HG02623 (cell line): Measurements from ENCODE around the gene GP1BA.
"Not testable (repeated sequence)": the region's sequence is repeated elsewhere in the genome, so short reads cannot be mapped to it uniquely, and the experiment has no call there.

ENCODE experiments used
- ATAC-seq: cut with Tn5 transposase; IDR thresholded peaks from one replicate; pipeline ENCODE4 v1.9.1; 2021; ENCODE audit warnings: moderate library complexity; ENCODE audit not compliant: unreplicated experiment

The GP1BA gene

GRCh38 chr17:4901108-4901647, 30.9 kb upstream of the GP1BA start:
- no peak for ATAC-seq

- ATAC-seq = no peak
These were observed 30.3 kb upstream of the GP1BA start for GRCh38 chr17:4901648-4902344.

GRCh38 chr17:4902540-4902939, 29.5 kb upstream of the GP1BA start:
- no peak for ATAC-seq

- no peak for ATAC-seq
These were observed 28.8 kb upstream of the GP1BA start, which contains the start of gene CHRNE for GRCh38 chr17:4903051-4903818. TSS of gene CHRNE (minus strand) at chr17:4903098. CDS start at chr17:4903063, 35 bp downstream.

GRCh38 chr17:4906642-4907041, 25.4 kb upstream of the GP1BA start:
- ATAC-seq = not testable (repeated sequence)

GRCh38 chr17:4908301-4908700, 23.8 kb upstream of the GP1BA start:
- ATAC-seq = no peak

- ATAC-seq = no peak
These were observed 23.2 kb upstream of the GP1BA start for GRCh38 chr17:4908711-4909496.

GRCh38 chr17:4913994-4914393, 18.1 kb upstream of the GP1BA start:
- ATAC-seq = no peak

- ATAC-seq = not testable (repeated sequence)
These were observed 17.5 kb upstream of the GP1BA start for GRCh38 chr17:4914551-4914950.

- no peak for ATAC-seq
These were observed 12.5 kb upstream of the GP1BA start for GRCh38 chr17:4919511-4920047.

- ATAC-seq = no peak
These were observed 11.6 kb upstream of the GP1BA start for GRCh38 chr17:4920351-4921048.

GRCh38 chr17:4921320-4921719, 10.8 kb upstream of the GP1BA start:
- ATAC-seq = no peak

GRCh38 chr17:4926577-4927335, 5.3 kb upstream of the GP1BA start:
- not testable (repeated sequence) for ATAC-seq

- ATAC-seq = no peak
These were observed 3.2 kb upstream of the GP1BA start for GRCh38 chr17:4928881-4929280.

GRCh38 chr17:4932756-4933155, 679 bp downstream of the GP1BA start:
- ATAC-seq = no peak

GRCh38 chr17:4933646-4934045, 1.6 kb downstream of the GP1BA start:
- ATAC-seq = no peak

- no peak for ATAC-seq
These were observed 2.3 kb downstream of the GP1BA start for GRCh38 chr17:4934173-4934979.

- ATAC-seq = no peak
These were observed 3.6 kb downstream of the GP1BA start for GRCh38 chr17:4935650-4936049.

- no peak for ATAC-seq
These were observed 4.4 kb downstream of the GP1BA start for GRCh38 chr17:4936436-4936835.
